Measurements from ENCODE around the gene LYSMD2.

LYSMD2 gene

DNA sequence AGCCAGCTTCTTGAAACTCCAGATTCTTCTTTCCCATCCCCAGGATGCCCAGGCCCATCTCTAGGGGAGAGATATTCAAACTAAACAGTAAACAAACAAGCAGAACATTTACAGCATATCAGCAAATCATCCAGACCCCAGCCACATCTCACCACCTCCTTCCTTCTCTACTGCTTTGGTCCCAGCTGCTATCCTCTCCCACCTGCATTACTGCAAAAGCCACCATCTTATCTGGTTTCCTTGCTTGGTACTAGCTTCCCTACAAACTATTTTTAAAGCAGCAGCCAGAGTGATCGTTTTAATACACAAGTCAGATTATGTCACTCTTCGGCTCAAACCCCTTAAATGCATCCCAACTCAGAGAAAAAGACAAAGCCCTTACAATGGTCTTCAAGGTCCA is 4.8 kb downstream of the LYSMD2 start:
- TF ChIP-seq, protein P1, sequence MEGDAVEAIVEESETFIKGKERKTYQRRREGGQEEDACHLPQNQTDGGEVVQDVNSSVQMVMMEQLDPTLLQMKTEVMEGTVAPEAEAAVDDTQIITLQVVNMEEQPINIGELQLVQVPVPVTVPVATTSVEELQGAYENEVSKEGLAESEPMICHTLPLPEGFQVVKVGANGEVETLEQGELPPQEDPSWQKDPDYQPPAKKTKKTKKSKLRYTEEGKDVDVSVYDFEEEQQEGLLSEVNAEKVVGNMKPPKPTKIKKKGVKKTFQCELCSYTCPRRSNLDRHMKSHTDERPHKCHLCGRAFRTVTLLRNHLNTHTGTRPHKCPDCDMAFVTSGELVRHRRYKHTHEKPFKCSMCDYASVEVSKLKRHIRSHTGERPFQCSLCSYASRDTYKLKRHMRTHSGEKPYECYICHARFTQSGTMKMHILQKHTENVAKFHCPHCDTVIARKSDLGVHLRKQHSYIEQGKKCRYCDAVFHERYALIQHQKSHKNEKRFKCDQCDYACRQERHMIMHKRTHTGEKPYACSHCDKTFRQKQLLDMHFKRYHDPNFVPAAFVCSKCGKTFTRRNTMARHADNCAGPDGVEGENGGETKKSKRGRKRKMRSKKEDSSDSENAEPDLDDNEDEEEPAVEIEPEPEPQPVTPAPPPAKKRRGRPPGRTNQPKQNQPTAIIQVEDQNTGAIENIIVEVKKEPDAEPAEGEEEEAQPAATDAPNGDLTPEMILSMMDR (IDR thresholded peaks at IDR 0.05; ENCODE audit: low read length): no peak
- no peak for TF ChIP-seq EZH2 (IDR thresholded peaks at IDR 0.05; ENCODE audit: borderline replicate concordance, low read length)
- Histone ChIP-seq H2AFZ (ENCODE audit: low read length) (no peak overlapping the region), H3K9me2 (ENCODE audit: low read depth, low read length) (no peaks in the 10 kb centered on the region), H3K9ac (ENCODE audit: low read length) (no peak overlapping the region), H3F3A (ENCODE audit: insufficient read depth, low read length) (no peaks in the 10 kb centered on the region), H4K20me1 (ENCODE audit: insufficient read depth, low read length) (no peaks in the 10 kb centered on the region), H3K4me3 (ENCODE audit: low read depth, low read length, poor library complexity, severe bottlenecking) (no peak overlapping the region), H3K4me1 (ENCODE audit: insufficient read depth, low read length, severe bottlenecking) (peaks cover 47% of the 10 kb centered on the region), H3K79me2 (ENCODE audit: insufficient read depth, low read length) (no peaks in the 10 kb centered on the region), H3K4me2 (ENCODE audit: low read length) (no peak overlapping the region; the same call in 1 of the 2 replicates), H3K9me3 (ENCODE audit: low read length) (no peaks in the 10 kb centered on the region), H3K27ac (ENCODE audit: low read depth, low read length, poor library complexity, severe bottlenecking) (peak overlapping the region; percentile 74), H3K36me3 (ENCODE audit: insufficient read depth, low read length) (no peaks in the 10 kb centered on the region), H3K27me3 (ENCODE audit: insufficient read depth, low read length) (no peaks in the 10 kb centered on the region)

DNA sequence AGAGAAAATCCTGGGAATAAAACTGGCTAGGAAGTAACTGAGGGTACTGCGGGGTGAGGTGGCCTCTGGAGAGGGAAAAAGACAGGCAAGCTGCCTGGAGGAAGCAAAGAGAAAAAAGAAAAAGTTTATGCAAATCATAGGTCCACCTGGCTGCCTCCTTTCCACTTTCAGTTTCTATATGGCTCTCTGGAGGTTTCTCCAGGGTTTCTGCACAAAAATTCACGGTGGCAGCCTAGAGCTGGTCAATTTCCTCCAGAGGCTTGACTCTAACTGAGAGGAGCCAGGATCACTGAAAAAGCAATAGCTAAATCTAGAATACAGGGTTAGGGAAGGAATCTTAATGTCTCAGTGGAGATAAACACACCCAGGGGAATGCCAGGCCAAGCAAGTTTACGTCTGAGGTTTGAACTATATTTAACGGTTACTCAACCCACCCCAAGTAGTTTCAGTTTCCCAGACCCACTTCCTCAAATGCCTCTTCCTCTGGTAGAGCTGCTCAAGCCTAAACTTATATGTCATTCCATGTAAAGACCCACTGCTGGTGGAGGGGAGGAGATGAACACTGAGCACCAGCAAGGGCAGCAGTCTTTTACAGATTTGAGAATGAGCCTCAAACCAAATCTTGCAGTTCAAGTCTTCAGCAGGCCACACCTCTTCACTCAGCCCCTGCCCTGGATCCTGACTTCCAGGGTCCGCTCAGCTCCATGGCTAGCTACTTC is 5.7 kb downstream of the LYSMD2 start:
- H4K20me1 ChIP-seq (ENCODE audit: insufficient read depth, low read length): no peaks in the 10 kb centered on the region
- H3K9me2 ChIP-seq (ENCODE audit: low read depth, low read length): no peaks in the 10 kb centered on the region
- peak overlapping the region; percentile 55 for H3K4me3 ChIP-seq (ENCODE audit: low read depth, low read length, poor library complexity, severe bottlenecking)
- peak overlapping the region; percentile 74 for H3K27ac ChIP-seq (ENCODE audit: low read depth, low read length, poor library complexity, severe bottlenecking)
- H3K4me1 ChIP-seq (ENCODE audit: insufficient read depth, low read length, severe bottlenecking): peaks cover 45% of the 10 kb centered on the region
- no peak overlapping the region for H2AFZ ChIP-seq (ENCODE audit: low read length)
- no peaks in the 10 kb centered on the region for H3K79me2 ChIP-seq (ENCODE audit: insufficient read depth, low read length)
- no peaks in the 10 kb centered on the region for H3K27me3 ChIP-seq (ENCODE audit: insufficient read depth, low read length)
- no peaks in the 10 kb centered on the region for H3K36me3 ChIP-seq (ENCODE audit: insufficient read depth, low read length)
- no peaks in the 10 kb centered on the region for H3K9me3 ChIP-seq (ENCODE audit: low read length)
- H3K9ac ChIP-seq (ENCODE audit: low read length): peak overlapping the region; percentile 55; the same call in 1 of the 2 replicates
- H3K4me2 ChIP-seq (ENCODE audit: low read length): peak overlapping the region; percentile 85
- no peaks in the 10 kb centered on the region for H3F3A ChIP-seq (ENCODE audit: insufficient read depth, low read length)
- TF ChIP-seq EZH2 (IDR thresholded peaks at IDR 0.05; ENCODE audit: borderline replicate concordance, low read length): no peak
- TF ChIP-seq, protein P1 (IDR thresholded peaks at IDR 0.05; ENCODE audit: low read length): no peak

DNA sequence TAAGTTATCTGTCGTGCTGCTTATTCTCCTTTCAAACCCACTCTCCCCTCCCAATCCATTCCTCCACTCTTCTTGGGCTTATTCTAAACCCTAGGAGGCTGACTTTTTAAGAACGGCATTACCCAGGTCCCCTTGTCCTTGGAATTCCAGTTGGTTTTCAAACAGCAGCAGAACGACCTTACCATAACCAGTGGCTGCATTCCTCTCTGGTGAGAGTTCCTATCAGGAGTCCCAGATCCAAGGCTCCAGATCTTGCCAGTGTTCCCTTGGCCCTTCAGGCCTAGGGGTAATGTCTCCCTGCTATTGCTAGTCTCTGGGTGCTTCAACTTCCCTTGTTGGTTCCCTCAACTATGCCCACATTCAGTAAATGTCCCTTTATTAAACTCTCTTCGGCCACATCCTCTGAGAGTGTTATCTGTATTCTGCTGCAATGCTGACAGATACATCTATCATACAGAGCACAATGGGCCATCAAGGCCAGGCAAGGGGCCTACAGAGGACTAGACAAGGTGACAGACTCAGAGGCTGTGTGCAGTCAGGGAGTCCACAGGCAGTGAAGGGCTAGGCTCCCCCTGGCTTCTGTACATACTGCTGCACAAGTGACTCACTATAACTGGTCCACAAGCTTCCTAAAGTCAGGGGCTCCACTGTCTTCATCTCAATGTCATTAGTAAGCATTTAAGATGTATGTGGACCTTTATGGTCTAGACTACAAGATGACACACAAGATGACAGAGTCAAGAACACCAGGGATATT is 10.1 kb downstream of the LYSMD2 start:
- H3K4me1 ChIP-seq (ENCODE audit: insufficient read depth, low read length, severe bottlenecking): peaks cover 18% of the 10 kb centered on the region
- no peaks in the 10 kb centered on the region for H3K79me2 ChIP-seq (ENCODE audit: insufficient read depth, low read length)
- no peak for TF ChIP-seq EZH2 (IDR thresholded peaks at IDR 0.05; ENCODE audit: borderline replicate concordance, low read length)
- TF ChIP-seq, protein P1 (IDR thresholded peaks at IDR 0.05; ENCODE audit: low read length): no peak
- H3K9me2 ChIP-seq (ENCODE audit: low read depth, low read length): no peaks in the 10 kb centered on the region
- H3K27ac ChIP-seq (ENCODE audit: low read depth, low read length, poor library complexity, severe bottlenecking): no peak overlapping the region
- no peak overlapping the region for H3K4me2 ChIP-seq (ENCODE audit: low read length)
- no peaks in the 10 kb centered on the region for H3K27me3 ChIP-seq (ENCODE audit: insufficient read depth, low read length)
- H2AFZ ChIP-seq (ENCODE audit: low read length): no peak overlapping the region
- H3K36me3 ChIP-seq (ENCODE audit: insufficient read depth, low read length): peaks cover 6% of the 10 kb centered on the region; the same call in 1 of the 2 replicates
- H3F3A ChIP-seq (ENCODE audit: insufficient read depth, low read length): no peaks in the 10 kb centered on the region
- H3K9ac ChIP-seq (ENCODE audit: low read length): no peak overlapping the region
- no peaks in the 10 kb centered on the region for H3K9me3 ChIP-seq (ENCODE audit: low read length)
- no peak overlapping the region for H3K4me3 ChIP-seq (ENCODE audit: low read depth, low read length, poor library complexity, severe bottlenecking)
- no peaks in the 10 kb centered on the region for H4K20me1 ChIP-seq (ENCODE audit: insufficient read depth, low read length)
